HG03159 (cell line): ENCODE results near the gene ADTRP.

ENCODE experiments used
- ATAC-seq: cut with Tn5 transposase; IDR thresholded peaks from one replicate; pipeline ENCODE4 v1.9.1; 2021; ENCODE audit warnings: mild to moderate bottlenecking, moderate library complexity; ENCODE audit not compliant: unreplicated experiment

ADTRP gene, protein sequence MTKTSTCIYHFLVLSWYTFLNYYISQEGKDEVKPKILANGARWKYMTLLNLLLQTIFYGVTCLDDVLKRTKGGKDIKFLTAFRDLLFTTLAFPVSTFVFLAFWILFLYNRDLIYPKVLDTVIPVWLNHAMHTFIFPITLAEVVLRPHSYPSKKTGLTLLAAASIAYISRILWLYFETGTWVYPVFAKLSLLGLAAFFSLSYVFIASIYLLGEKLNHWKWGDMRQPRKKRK

DNA sequence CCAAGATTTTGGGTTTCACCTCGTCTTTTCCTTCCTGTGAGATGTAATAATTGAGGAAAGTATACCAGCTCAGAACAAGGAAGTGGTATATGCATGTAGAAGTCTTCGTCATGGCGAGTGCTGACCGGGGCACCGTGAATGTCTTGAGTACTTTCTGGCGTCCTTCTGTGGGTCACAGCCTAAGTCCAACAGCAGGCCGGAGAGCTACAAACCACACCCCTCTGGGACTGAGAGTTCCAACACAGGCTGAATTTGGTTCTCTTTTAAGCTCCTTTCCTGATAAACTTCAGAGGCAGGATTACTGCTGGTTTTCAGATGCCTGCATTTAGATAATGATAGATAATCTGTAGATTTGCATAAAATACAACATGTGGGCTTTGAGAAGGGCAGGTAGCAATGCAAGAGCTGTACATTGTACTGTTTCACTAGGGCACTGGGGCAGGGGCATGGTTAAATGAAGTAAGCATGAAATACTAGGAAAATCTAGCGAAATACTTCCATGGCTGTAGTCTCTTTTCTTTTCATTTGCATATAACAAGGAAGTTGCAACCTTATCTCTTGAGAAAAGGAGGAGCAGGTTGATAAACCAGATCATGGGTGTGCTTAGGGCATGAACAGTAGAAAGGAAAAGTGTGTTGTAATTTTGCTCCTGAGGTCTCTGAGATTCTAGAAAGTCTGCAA is at the start of gene ADTRP:
Gene ADTRP (minus strand): TSS at position 156 of the 681 bp plus-strand sequence. CDS start 44 bp downstream, at position 112.
- no peak for ATAC-seq

DNA sequence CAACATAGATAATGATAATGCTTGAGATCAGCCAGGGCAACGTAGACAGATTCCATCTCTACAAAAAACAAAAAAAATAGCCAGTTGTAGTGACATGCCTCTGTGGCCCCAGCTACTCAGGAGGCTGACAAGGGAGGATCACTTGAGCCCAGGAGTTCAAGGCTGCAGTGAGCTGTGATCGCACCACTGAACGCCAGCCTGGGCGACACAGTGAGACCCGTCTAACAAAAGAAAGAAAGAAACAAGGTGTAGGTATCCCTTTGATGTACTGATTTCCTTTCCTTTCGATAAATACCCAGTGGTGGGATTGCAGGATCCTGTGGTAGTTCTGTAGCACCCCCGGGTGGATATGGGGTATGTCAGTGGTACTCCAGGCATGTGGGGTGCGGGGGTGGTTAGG is 48.2 kb upstream of the ADTRP start:
- ATAC-seq = no peak

DNA sequence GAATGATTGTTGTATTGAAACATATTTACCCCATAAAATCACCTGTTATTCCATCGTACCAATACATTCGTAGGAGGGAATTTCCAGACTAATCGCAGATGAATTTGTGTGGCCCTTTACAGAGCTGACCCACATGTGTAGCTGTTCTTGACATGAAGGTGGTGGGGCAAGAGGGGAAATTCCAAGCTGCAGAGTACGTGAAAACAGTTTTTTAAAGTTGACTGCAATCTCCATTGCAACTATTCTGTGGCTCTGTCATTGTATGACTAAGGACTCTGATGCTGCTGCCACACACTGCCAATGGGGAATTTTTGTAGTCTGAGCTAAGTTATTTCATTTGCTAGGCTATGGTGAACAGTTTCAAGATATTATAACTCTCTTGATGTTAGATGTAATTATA is 46.4 kb upstream of the ADTRP start:
- ATAC-seq = peak; percentile 54

DNA sequence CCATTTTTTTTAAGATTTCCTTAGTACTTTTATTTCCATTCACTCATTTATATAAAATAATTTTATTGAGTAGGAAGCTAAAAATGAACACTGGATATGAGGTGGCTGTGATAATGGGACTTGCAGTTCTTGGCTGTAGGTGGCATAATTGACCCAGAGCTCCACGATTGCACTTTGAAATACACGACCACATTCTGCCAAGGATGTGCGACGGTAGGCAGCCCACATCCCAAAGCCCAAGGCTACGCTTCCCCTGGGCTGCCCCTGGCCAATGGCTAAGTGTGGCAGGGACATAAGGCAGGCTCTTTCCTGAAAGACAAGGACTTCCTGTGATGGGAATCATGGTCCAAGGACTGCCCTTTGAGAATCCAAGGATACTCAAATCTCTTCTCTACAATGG is 43.7 kb upstream of the ADTRP start:
- ATAC-seq = no peak

DNA sequence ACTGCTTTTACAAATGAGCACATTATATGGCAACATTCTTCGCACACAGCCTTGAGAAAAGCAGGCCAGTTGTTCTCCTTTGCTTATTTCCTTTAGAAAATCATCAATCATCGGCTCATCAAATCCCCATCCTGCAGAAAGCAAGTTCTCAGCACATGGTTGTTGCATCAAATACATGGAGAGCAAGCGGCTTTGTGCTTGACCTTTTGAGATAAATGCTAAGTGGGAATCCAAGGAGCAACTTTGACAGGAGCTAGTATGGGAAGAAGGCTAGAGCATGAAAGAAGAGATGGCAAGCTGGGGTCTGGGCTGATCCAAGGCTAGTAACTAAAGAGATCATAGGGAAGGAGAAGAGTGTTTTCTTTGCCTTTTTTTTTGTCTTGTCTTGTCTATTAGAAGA is 43.2 kb upstream of the ADTRP start:
- no peak for ATAC-seq

DNA sequence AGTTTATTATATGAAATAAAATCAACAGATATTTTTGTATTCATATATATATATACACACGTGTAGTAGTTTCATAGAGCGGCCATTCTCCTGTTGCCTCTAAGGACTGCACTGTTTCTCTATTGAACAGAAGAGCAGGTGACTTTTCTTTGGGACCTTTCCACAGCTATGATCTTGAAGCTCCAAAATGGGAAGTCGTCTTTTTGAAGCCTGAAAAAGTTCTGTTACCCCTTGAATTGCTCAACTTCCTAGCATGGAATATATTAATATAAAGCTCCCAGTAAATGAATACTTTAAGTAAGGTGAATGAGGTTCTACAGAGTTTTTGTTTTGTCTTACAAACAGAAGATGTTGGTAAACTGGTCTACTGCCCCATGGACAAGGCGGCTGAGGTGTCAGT is 42.2 kb upstream of the ADTRP start:
- no peak for ATAC-seq

DNA sequence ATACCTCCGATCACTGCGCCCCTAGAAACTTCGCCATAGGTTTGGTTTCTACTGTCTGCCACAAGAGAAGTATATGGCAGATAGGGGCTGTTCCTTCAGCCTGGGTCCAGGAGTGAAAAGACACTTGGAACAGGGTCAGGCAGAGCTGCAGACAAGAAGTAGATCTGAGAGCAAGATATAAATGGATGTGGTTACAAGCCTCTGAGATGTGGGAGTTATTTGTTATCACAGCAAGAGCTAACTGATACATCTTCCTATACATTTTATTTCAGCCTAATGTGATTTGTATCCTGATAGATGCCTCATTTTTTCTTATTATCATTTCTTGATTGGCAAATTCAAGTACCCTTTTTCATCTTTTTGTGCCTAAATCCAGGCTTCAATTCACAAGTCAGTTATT is 40.9 kb upstream of the ADTRP start:
- no peak for ATAC-seq

DNA sequence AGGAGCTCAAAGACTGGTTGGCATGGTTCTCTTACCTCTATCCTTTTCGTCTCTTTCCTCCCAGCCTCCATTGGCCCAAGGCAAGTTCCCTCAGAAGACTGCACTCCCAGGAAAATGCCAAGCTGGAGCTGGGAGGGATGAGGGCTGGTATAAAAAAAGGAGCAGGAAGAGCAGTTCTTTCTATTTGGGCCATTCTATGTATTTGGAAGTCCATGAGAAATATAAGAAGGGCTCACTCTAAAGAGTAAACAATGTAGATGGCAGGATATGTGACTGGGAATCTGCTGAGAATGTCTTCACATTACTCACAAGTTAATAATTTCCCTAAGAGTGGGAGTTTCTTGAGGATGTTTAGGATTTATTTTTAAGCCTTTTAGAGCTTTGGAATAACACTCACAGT is 36.6 kb upstream of the ADTRP start:
- no peak for ATAC-seq

DNA sequence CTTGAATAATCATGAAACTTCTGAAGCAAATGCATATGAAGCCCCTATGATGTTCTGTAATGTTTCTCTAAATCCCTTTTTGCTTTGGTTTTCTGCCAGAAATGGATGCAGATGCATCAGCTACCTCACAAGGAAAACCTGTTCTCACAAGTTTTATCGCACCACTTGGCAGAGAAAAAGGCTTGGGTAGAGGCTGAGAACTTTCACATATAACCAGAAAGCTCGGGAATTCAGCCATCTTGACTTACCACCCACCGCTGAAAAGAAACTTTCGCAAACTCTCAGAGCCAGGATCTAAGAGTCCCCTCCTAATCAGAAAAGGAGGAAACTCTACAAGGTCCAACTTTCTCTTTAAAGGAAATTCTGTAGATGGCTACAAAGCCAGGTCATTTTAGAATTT is 36.2 kb upstream of the ADTRP start:
- no peak for ATAC-seq

DNA sequence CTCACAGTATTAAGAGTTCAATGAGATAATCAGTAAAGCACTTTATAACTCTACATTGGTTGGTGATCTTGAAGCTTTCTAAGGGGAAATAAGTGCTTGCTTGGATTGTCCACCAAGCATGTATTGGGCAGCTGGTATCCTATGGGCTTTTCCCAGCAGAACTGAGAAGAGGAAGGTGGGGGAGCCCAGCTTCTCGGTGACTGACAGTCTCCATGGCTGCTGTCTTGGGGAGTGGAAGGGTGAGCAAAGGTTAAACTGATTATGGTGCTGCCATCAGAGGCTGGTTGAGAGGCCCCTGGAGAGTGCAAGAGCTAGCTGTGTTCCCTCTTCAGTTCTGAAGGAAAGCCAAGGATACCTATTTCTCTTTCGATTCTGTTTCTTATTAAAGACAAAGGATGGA is 35.5 kb upstream of the ADTRP start:
- no peak for ATAC-seq

DNA sequence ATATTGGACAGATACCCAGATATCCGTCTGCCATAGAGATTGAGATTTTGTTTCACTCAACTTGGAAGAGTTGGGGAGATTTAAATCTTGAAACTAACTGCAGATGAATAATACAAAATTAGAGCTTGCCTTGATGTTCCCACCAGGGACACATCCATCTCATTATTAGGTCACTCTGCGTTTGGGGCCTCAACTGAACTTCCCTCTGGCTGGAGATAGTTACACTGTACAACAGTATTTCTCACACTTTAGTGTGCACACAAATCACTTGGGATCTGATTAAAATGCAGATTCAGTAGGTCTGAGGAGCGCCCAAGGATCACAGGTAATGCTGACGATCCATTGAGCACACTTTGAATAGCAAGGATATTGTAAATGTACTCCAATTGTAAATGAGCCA is 35.0 kb upstream of the ADTRP start:
- no peak for ATAC-seq

DNA sequence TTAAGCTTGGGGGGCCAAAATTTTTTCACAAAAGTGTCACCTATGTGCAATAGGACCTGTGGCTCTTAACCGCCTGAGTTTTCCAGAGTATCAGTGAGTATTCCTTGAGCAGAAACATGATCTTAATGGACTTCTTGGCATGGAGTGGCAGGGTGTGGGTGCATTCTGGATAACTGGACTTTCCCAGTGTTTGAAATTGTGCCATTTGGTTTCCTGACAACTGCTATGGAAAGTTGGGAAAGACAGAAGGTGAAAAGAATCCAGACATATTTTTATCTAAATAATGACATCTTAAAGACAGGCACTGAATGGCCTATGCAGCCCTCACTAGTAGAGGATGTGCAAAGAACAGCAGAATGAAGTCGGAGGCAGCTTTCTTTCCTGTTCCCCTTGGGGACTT is 34.3 kb upstream of the ADTRP start:
- ATAC-seq = no peak

DNA sequence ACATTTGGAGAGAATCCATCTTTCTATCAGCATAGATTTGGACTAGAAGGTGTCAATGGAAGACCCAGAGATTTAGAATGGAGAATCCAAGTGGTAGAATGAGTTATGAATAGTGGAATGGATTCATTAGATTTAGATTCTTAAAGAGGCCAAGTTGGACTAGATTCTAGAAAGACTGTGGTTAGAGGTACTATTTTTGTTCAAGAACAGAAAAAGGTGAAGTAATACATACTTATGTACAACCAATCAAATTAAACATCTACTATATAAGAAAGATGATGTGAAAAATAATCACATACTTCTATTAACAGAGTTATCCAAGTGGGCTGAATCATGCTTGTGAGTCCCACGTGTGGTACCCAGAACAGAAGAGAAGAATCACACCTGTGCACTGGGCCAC is 33.8 kb upstream of the ADTRP start:
- ATAC-seq = no peak

DNA sequence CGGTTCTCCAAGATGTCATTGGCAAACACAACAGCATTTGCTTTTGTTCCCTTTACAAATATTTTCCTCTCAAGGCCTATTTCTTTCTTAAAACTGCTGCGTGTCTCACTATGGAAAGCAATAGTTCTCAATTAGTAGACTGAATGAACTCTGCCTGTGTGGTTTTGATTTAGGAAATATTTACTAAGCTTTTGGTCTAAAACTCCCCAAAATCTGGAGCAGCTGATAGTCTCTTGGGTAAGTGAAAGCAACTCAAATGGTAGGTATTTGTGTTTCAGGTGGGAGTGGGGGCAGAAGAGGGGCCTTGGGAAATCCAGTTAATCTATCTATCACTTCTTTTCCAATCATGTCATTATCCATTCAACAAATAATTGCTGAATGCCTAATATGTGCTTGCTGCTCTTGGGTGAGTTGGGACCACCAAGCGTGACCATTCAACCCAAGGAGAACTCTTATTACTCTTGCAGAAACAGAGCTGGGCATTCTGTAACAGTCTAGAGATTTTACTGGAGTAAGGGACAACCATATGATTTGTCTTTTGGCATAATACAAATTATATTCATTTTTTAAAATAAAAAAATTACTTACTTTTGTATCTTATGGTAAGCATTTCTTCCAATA is 33.2 kb upstream of the ADTRP start:
- no peak for ATAC-seq

DNA sequence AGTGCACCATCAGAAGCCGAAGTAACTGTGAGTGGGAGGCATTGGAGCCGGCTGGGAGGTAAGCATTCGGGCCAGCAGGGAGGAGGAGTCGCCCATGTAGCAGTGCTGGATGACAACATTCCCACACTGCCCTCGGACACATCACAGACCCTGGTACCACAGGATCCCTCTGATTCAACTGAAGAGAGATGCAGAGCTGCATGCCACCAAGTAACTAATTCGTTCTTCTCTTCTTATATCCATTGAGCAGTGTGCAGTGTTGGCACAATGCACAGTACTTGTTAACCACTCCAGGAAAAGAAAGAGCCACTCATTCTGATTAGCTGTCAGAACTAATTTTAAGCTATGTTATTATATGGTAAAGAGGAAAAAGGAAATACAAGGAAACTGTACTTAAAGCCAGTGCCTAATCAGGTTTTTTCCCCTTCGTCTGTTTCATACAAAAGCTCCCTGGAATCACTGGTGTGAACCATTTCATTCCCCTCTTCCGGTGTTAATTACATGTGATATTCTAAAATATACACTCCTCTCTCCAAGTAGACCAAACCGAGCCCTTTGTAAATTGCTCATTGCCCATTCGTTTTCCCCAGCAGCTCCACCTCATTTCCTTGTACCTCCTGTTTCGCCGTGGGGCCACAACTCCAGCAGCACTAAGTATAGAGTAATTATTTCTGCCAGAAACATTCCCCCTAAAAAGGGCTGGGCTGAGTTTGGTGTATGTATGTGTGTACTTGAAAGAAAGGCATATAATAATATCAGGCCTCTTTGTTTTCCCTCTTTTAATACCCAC is 32.4 kb upstream of the ADTRP start:
- ATAC-seq = no peak

DNA sequence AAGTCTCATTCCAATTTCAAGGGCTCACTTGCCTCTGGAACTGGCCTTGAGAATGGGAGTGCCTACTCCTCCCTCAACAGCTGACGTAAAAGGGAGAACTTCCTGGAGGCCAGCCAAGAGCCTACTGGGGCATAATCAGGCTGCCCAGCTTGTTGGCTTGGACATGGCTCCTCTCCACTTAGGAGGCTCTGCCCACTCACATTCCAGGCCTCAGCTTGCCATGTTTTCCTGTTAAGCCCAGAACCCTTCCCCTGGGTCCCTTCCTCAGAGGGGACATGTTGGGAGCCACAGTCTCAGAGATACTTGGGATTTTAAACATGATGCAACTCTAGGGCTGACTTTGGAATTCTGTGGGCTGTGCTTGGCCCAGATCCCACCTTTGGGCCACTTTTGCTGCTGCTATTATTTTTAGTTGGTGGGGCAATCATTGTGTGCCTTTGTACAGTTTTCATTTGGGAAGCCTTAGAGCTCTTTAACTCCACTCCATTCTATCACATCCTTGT is 31.5 kb upstream of the ADTRP start:
- no peak for ATAC-seq

DNA sequence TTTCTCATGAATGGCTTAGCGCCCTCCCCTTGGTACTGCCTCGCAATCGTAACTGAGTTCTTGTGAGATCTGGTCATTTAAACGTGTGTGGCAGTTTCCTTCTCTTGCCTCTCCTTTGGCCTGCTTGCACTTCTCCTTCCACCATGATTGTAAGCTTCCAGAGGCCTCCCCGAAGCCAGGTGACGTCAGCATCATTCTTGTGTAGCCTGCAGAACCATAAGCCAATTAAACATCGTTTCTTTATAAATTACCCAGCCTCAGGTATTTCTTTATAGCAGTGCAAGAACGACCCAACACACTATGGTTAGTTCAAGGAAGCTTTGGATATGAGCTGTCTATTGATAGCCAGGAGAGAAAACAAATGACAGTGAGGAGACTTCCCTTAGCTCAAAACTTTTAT is 29.5 kb upstream of the ADTRP start:
- ATAC-seq = no peak

DNA sequence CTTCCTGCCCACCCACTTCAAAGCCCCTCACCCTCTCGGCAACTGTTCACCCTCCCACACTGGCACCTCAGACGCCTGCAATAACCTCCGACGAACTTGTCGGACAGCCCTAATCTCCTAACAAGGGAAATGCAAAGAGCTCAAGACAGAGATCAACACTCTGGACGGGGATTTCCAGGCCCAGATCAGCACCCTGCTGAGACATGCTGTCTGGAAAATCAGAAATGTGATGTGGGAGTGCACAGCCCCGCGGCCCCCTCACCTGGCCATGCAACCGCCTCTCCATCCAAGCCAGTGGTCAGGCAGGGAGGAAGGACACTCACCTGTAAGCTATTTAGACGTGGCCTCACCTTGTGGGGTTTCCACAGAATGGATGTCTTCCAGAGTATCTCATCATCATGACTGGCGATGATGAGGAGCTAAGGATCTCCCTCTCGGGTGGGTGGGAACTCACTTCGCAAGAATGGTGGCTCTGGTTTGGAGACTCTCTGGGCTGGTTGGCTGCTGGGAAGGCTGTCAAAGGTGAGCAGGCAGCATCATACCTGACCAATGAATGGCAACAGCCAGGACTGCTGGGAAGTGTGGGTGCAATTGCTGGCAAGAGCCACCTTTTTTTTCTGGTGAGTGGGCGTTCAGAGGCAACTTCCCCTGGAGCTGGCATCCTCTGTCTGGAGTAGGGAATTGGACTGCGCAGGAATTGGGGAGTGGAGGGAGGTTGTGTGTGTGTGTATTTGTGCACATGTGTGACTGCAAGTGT is 28.1 kb upstream of the ADTRP start:
- no peak for ATAC-seq

DNA sequence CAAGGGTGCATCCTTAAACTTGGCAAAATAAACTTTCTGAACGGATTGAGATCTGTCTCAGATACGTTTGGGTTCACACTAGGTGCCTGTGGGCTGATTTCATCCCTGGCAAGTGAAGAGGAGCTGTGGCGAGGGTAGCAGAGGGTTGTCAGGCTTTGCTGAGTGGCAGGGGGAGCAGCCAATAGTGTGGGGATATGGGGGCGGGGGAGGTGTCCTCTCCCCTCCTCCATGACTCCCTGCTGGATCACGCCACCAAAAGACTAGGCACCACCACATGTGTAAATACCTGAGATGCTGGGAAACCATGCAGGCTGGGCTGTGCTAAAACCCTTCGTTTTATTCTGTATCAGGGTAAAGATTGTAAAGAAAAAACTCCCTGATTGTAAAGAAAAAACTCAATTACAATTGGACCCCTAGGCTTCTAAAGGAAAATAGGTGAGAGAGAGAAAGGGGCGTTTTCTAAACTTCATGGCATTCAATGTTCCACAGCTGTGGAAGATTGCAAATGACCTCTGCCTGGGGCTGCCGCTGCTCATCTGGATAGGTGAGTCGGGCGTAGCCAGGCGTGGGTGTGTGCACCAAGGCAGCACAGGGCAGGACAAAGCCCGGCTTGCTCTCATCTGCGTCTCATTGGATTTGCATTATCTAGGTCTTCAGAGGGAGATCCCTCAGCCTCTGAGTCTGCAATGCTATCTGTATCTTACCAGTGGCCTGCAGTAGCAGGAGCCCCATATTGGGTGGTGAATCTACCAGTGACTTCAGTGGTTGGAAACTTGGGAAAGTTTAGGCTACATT is 26.9 kb upstream of the ADTRP start:
- no peak for ATAC-seq

DNA sequence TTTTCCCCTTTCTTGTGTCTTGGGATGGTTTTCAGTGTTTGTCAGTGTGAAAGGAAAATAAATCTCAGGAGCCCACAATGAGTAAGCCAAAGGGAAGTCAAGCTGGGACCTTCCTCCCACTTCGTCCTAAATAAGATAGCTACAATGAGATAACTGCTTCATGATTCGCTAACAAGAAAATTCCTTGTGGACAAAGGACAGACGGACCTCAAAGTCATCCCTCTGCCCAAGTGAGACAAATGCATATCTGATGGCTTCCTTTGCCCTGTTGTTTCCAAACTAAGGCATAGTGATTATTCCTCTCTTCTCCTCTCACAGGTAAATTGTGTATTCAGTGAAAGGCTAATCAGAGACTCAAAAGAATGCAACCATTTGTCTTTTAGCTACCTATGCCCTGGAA is 26.1 kb upstream of the ADTRP start:
- no peak for ATAC-seq
